Measurements from ENCODE around the gene CD72.
"Not testable (repeated sequence)": the region's sequence is repeated elsewhere in the genome, so short reads cannot be mapped to it uniquely, and the experiment has no call there.

The CD72 gene

GRCh38 chr9:35618854-35619799, 914 bp upstream of the CD72 start:
- H3K4me3 ChIP-seq (ENCODE audit: low read depth, low read length): no peak overlapping the region
- no peak for TF ChIP-seq CTCF (IDR thresholded peaks at IDR 0.05; ENCODE audit: low read depth, low read length)

GRCh38 chr9:35617548-35617947, 665 bp downstream of the CD72 start:
- no peak overlapping the region for H3K4me3 ChIP-seq (ENCODE audit: low read depth, low read length)
- no peak for TF ChIP-seq CTCF (IDR thresholded peaks at IDR 0.05; ENCODE audit: low read depth, low read length)

GRCh38 chr9:35616681-35617459, 1.3 kb downstream of the CD72 start:
- peak overlapping the region; percentile 38 for H3K4me3 ChIP-seq (ENCODE audit: low read depth, low read length)

GRCh38 chr9:35615981-35616680, 2.1 kb downstream of the CD72 start:
- TF ChIP-seq CTCF (IDR thresholded peaks at IDR 0.05; ENCODE audit: low read depth, low read length): no peak
- H3K4me3 ChIP-seq (ENCODE audit: low read depth, low read length): no peak overlapping the region

More at GRCh38 chr9:35616681-35617459, 1.3 kb downstream of the CD72 start:
- no peak for TF ChIP-seq CTCF (IDR thresholded peaks at IDR 0.05; ENCODE audit: low read depth, low read length)

GRCh38 chr9:35612843-35613242, 5.4 kb downstream of the CD72 start:
- H3K4me3 ChIP-seq (ENCODE audit: low read depth, low read length): no peak overlapping the region
- TF ChIP-seq CTCF (IDR thresholded peaks at IDR 0.05; ENCODE audit: low read depth, low read length): no peak

- H3K4me3 ChIP-seq (ENCODE audit: low read depth, low read length): not testable (repeated sequence)
Observed at GRCh38 chr9:35612066-35612465, 6.1 kb downstream of the CD72 start.

GRCh38 chr9:35611230-35611797, 6.9 kb downstream of the CD72 start:
- no peak overlapping the region for H3K4me3 ChIP-seq (ENCODE audit: low read depth, low read length)
- TF ChIP-seq CTCF (IDR thresholded peaks at IDR 0.05; ENCODE audit: low read depth, low read length): peak; percentile 77
